IPS DF 4.7 (cell line): ENCODE results near the gene MTA1.
A peak's percentile ranks its signal among the peaks of the same experiment; 100 is the strongest.

Source experiments
- DNase-seq: peaks from one replicate; pipeline ENCODE4 v3.0.0-alpha.2; 2013; ENCODE audit warnings: low spot score; ENCODE audit errors: extremely low read depth

The MTA1 gene

DNA sequence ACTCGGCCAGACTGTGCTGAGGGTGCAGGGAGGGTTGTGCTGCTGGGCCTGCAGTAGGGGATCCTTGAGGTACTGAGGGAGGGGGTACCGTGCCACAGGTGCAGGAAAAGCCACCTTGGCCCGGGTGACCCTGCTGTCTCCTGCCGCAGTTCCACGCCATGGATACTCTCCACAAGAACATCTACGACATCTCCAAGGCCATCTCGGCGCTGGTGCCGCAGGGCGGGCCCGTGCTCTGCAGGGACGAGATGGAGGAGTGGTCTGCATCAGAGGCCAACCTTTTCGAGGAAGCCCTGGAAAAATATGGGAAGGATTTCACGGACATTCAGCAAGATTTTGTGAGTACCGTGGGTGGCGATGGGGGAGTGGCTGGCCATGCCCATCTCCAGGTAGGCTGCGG is 41.0 kb downstream of the MTA1 start:
- DNase-seq: no peak

DNA sequence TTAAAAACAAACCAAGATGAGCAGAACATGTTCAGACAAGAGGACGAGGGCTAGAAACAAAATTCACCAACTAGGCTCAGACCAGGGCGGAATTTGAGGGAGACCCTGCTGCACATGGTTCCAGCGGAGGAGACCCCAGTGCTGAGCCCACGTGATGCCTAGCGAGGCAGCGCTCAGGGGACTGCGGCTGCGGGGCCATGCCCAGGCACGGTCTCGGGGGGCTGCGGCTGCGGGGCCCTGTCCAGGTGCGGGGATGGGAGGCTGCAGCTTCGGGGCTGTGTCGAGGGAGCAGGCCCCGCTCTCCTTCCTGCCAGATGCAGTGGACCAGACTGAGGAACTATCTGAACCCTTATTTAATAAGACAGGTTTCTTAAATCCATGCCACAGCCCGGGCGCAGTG is 42.3 kb downstream of the MTA1 start:
- DNase-seq: no peak

DNA sequence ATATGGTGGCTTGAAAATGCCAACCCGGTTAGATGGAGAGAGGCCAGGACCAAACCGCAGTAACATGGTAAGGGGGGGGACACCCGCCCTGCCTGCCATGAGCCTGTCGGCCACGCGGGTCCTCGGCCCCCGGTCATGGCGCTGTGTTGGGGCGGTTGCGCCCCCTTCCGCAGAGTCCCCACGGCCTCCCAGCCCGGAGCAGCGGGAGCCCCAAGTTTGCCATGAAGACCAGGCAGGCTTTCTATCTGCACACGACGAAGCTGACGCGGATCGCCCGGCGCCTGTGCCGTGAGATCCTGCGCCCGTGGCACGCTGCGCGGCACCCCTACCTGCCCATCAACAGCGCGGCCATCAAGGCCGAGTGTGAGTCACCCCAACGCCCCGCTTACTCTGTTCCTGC is 44.9 kb downstream of the MTA1 start:
- no peak for DNase-seq

DNA sequence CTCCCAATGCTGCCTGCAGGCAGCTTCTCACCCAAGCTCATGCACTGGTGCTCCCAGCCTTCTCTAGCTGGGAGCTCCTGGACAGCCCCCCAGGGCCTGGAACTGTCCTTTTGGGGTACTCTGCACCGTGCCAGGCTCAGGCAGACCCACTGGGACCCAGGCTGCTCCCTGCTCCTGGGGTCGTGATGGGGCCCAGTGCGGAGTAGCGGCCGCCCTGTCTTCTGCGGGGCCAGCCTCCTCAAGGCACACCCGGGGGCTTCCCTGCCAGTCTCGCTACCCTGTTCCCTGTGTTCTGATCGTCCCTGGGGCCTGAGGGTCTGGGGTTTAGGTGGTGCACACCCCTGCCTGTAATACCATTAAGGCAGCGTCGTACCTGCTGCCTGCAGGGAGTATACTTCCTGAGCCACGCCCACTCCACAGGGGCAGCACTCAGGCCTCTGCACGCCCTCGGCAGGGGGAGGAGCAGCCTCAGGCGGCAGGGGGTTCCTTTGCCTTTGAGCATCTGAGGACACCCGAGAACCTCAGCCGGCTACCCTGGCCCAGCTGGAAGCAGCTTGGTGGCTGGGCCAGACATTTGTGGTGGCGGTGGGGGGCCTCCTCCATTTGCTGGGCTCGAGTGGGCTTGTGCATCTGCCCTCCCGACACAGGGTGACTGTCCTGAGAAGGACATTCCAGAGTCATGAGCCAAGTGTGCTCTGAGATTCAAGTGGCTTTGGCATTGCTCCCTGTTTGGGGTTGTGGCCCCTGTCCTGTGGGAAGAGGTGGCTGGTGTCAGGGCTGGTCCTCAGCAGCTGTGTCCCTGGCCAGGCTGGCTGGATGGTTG is 45.8 kb downstream of the MTA1 start:
- no peak for DNase-seq

DNA sequence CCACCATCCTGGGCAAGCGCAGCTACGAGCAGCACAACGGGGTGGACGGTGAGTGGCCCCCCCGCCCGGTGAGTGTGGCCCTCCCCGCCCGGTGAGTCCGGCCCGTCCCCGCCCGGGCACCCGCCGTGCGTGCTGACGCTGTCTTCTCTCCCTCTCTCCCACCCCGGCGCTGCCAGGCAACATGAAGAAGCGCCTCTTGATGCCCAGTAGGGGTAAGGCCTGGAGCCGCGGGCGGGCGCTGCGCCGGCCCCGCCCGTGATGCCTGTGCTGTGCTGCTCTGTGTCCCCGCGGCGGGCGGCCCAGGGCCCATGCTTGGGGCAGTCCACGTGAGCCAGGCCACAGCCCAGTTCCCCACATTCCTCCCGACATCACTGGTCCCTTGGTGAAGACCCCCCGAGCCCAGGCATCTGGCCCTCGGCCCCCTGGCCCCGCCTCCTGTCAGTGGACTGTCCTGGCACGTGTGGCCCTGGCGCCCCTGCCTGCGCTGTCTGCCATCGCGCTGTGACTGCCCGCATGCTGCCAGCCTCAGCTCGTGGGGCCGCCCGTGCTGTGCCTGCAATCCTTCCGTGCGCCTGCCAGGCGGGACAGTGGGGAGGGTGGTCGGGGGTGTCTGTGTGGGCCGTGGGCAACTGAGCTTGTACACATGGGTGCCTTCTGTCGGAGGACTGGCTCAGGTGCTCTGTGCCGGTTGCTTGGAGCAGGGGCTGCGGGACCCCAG is 47.1 kb downstream of the MTA1 start:
- no peak for DNase-seq

- DNase-seq: no peak
Observed at GRCh38 chr14:105467249-105467941, 47.8 kb downstream of the MTA1 start.

- no peak for DNase-seq
Observed at GRCh38 chr14:105467942-105468471, 48.4 kb downstream of the MTA1 start.

- DNase-seq: no peak
Observed at GRCh38 chr14:105468621-105469241, 49.1 kb downstream of the MTA1 start.

DNA sequence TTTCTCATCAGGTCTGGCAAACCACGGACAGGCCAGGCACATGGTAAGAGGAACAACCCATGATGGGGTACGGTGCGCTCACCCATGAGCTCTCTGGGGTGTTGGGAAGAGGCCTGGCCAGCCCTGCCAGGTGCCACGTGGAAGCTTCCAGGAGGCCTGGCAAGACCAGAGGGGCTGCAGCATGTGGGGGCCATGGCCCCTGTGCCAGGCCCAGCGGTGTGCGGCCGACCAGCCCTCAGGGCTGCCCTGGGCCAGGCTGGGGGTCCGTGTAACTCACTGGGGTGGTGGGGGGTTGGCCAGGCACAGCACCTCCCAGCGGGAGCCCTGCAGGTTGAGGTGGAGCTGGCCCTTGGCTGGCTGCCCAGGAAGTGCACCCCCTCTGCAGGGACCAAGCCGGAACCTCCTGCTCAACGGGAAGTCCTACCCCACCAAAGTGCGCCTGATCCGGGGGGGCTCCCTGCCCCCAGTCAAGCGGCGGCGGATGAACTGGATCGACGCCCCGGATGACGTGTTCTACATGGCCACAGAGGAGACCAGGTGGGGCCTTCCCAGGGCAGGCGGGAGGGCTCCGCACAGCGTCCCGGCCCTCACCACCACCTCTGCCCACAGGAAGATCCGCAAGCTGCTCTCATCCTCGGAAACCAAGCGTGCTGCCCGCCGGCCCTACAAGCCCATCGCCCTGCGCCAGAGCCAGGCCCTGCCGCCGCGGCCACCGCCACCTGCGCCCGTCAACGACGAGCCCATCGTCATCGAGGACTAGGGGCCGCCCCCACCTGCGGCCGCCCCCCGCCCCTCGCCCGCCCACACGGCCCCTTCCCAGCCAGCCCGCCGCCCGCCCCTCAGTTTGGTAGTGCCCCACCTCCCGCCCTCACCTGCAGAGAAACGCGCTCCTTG is 50.1 kb downstream of the MTA1 start:
- no peak for DNase-seq

GRCh38 chr14:105470350-105471296 is 51.0 kb downstream of the MTA1 start:
- DNase-seq: no peak

- DNase-seq: no peak
Observed at GRCh38 chr14:105471297-105471821, 51.7 kb downstream of the MTA1 start.

GRCh38 chr14:105471823-105472485 is 52.3 kb downstream of the MTA1 start:
- DNase-seq: no peak

DNA sequence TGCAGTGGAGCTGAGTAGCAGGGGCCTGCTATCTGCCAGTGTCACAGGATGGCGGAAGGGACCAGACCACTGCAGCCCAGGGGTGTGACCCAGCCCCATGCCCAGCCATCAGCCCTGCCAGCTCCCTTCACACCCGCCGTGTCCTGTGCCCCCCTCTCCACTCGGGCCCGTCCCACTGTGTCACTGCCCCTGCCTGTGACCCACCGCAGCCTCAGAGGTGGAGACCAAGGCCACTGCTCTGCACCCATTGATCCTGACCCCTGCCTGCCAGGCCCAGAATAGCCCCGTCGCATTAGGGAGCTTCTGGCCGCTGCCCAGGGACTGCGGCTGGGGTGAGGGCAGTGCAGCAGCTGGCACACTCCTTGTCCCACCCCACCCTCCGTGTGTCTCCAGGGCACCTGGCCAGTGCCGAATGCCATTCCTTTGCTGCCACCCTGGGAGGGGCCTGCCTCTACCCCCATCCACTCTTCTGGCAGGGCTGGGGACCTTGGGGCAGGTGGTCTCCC is 52.9 kb downstream of the MTA1 start:
- no peak for DNase-seq

DNA sequence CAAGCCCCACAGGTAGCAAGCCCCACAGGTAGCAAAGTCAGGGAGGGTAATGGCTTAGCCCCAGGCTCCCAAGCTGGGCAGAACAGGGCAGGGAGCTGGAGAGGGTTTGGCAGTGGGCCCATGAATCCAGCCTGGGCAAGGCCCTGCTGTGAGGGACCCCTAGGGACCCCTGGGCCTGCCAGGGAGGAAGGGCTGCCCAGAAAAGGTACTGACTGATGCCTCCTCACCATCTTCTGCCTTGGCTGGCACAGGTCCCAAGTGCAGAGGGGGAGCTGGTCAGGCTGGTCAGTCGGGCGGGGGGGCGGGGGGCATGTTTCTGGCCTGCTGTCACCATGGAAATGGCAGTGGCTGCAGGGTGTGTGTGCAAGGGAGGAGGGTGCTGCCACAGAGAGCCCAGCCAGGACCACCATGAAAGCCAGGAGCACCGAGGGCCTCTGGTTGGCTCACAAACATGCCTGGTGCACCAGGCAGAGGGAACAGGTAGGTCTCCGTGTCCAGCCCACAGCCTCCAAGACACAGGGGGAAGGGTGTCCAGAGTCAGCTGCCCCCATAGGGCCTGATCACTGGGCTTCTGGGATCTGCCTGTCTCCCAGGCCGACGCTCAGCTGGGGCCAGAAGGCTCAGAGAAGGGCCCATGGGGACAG is 53.5 kb downstream of the MTA1 start:
- no peak for DNase-seq

DNA sequence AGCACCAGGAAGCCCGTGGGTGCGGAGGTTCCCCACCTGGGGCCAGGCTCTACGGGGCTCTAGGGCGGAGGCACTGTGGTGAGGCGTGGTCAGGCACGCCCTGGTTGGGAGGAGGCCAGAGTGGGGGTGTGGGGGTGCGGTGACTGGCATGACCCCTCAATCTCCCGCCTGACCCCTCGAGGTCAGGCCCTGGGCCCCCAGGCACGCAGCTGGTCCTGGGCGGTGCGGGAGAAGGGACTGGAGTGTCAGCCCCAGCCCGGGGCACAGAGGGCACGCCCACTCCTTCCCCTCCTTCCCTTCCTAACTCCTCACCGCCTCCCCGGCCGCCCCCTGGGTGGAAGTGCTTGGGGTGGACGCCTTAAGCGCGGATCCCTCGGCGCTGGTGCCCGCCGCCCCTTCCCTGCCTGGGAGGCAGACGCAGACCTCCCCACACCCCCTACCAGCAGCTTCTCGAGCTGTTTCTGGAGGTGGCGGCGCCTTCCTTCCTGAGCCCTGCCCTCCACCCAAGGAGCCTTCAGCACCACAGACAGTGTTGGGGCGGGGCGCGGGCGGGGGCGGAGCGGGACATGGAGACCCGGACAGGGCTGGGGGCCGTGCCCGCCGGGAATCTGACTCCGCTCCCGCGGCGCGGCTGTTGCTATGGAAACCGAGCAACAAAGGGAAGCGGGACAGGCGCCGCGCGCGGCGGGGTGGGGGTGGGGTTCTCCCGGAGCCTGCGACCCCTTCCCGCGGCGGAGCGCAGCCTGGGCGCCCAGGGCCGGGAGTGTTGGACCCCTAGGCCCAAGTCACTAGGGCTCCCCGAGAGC is 54.3 kb downstream of the MTA1 start:
- DNase-seq: peak; percentile 60

DNA sequence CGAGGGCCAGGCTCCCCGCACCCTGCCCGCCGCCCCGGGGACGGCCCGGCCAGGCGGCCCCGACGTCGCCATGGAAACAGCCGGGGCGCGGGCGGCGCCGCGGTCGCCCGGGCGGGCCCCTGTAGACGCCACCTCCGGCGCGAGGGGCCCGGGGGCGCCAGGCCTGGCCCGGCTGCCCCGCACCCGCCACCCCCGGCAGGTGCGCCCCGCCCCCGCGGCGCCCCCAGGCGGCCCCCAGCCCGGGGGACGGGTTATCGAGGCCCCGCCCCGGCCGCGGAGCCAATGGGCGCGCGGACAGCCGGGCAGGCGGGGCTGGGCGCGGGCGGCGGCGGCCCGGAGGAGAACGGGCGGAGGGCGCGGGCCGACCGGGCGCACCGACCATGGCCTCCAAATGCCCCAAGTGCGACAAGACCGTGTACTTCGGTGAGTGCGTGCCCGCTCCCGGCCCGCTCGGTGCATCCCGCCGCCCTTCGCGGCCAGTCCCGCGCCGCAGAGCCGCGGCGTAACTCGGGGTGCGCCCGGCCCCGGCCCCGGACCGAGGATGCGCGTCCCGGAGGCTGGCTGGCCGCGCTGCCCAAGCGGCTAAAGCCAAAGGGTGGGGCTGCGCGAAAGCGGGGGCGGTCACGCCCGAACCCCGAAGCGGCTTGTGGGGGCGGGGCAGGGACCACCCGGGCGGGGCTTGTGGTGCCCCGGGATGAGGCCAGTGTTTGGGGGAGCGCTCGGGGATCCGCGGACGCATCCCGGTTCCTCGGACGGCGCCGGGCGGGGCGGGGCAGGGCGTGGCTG is 55.0 kb downstream of the MTA1 start, which contains the start of gene CRIP2:
Gene CRIP2 (plus strand): TSS at position 339 of the 786 bp plus-strand sequence. CDS start 42 bp downstream, at position 381.
- no peak for DNase-seq
